ENCODE measurements around the gene HES2. TPM values are rescaled to one million over a fixed set of nuclear protein-coding genes. Genes with fewer than 3 reads are reported as not detected.
A peak's percentile ranks its signal among the peaks of the same experiment; 100 is the strongest.

Gene HES2, protein sequence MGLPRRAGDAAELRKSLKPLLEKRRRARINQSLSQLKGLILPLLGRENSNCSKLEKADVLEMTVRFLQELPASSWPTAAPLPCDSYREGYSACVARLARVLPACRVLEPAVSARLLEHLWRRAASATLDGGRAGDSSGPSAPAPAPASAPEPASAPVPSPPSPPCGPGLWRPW
- total RNA-seq = under 1 TPM; 0.21 to 0.30 TPM

DNA sequence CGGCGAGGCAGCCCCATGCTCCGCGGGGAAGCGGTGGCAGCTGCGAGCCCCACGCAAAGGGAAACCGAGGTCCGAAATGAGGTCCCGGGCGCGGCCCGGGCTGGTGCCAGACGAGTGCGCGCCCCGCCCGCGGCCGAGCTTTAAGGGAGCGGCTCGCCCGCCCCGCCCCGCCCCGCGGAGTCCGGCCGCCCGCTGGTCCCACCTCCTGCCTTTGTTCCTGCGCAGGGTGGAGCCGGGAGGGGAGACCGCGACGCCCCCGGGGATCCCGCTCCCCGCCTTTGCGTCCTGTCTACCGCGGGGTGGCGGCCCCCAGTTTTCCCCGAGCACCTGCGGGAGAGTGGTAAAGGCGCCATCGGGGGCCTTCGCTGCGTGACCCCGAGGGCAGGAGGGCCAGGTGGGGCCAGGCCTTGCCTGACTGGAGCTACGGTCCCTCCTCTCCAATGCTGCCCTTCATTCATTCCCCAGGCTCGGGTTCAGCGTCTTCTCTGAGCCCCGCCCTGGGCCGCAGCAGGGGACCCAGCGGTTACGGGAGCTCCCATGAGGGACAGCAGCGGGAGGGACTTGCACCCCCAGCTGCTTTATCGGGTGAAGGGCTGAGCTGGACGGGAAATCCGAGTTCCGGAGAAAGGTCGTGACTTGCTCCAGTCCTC lies at the start of gene HES2:
HES2 (minus strand) TSS at position 116 of the 650 bp plus-strand sequence; CDS start at position 17, 99 bp downstream.
- ChIA-PET POLR2A (no interaction called here), CTCF (interaction anchor here (0.9 to 4.2 kb wide), 5 partner anchors 15 to 175 kb away, joined by 3 to 17 read pairs (median 8); no protein-coding TSS in a partner anchor)
- Mint-ChIP-seq H3K4me3 (no peak within 1 kb of the TSS), H3K27me3 (peaks cover 72% of the 10 kb centered on the region), H3K9me3 (no peaks in the 10 kb centered on the region), H3K4me1 (peaks cover 17% of the 10 kb centered on the region), H3K36me3 (ENCODE audit: low read depth) (no peaks in the 10 kb centered on the region), H3K27ac (no peak within 1 kb of the TSS)
- DNase-seq = peak; percentile 20

DNA sequence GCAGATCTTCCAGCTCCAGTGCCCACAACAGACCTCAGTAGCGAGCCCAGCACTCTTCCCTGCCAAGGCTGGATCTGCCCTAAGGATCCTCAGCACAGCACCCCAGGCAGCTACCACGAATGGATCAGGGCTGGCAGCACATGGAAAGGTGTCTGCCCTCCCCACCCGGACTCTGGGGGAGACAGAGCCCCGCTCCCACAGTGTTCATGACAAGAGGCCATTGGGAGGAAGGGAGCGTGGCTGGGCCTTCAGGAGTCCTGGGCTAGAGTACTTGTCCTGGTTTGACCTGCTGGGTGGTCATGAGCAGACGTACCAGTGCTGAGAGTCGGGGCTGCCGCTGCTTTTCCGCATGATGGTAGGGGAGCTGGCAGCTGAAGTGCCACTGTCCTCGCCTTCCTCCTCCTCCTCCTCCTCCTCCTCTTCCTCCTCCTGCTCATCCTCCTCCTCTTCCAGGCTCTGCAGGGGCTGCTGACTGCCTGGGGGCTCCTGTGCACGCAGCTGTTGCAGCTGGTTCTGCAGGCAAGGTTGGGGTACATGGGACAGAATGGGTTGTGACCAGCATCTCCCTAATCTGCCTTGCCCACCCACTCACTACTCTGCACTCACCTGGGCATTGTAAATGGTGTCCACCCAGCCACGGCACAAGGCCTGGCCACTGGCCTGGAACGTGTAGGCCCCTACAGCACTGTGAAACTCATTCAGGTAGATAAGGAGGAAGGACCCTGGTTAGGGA lies 49.2 kb upstream of the HES2 start:
- Mint-ChIP-seq H3K36me3 (ENCODE audit: low read depth) (peaks cover 11% of the 10 kb centered on the region), H3K27me3 (no peaks in the 10 kb centered on the region), H3K27ac (peak overlapping the region; percentile 41), H3K9me3 (no peaks in the 10 kb centered on the region), H3K4me1 (peaks cover 21% of the 10 kb centered on the region), H3K4me3 (no peak overlapping the region)
- no peak for DNase-seq
- ChIA-PET POLR2A (no interaction called here), CTCF (interaction anchor here (0.6 to 1.9 kb wide), 8 partner anchors 8 to 66 kb away, joined by 3 to 7 read pairs (median 4); partner anchors contain the start of gene PLEKHG5)

DNA sequence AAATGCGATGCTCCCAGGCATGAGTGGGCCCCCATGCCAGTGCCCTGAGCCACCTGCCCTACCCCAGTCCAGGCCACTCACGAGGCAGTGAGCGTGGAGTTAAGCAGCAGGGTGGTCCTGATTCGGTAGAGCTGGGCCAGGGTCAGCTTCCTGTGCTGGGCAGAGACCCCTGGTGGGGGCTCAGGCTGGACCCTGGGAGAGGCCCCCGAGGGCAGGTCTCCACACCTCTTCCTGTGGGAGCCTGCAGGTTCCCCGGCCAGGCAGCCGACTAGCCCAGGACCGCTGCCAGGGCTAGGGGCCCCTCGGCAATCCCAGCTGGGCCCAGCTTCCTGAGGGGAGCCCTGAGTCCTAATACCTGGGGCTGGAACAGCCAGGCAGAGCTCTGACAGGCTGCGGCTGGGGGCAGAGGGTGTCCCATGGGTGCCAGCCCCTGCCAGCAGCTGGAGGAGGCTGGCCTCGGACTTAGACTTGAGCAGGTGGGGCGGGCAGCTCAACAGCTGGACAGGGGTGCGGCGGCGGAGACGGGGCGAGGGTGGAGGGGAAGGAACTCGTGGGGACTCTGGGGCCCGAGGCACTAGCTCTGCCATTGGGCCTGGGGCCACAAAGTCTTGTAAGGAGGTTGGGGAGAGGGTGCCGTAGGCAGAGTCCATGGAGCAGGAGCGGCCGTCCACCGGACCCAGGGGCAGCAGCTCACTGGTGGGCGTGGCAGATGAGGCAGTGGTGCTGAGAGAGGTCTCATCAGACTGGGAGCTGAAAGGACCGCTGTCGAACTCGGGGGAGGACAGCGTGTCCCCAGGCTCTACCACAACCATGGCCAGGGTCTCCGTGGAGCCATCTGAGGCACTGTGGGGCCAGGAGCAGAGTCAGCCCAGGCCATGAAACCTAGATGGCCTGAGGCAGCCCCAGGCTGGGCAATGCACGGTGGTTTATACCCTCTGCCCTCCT lies 48.3 kb upstream of the HES2 start:
- Mint-ChIP-seq H3K27ac (peak overlapping the region; percentile 57), H3K27me3 (no peaks in the 10 kb centered on the region)
- POLR2A ChIA-PET = no interaction called here

DNA sequence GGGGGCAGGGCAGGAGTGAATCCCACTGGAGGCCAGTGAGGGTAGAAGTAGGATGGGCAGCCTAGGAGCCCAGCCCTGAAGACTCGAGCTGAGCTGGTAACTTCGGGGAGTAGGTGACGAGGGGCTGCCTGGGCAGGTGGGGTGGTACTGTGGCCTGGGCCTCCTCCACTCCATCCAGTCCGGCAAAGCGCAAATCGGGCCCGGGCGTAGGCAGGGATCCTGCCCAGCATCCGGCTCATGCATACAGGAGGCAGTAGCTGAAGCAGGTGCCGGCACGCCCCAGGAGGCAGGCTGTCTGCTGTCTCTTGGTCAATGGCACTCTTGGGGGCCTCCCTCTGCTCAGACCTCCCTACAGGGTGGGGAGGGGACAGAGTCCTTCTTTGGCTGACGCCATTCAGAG lies 47.5 kb upstream of the HES2 start:
- Mint-ChIP-seq H3K27ac (peak overlapping the region; percentile 57), H3K9me3 (no peaks in the 10 kb centered on the region), H3K36me3 (ENCODE audit: low read depth) (peaks cover 23% of the 10 kb centered on the region), H3K27me3 (no peaks in the 10 kb centered on the region), H3K4me3 (no peak overlapping the region), H3K4me1 (peaks cover 36% of the 10 kb centered on the region)
- ChIA-PET POLR2A (no interaction called here), CTCF (interaction anchor here (1.2 to 1.6 kb wide), 3 partner anchors 9 to 20 kb away, joined by 3 to 6 read pairs (median 3); no protein-coding TSS in a partner anchor)
- no peak for DNase-seq

More for the DNA sequence above, 48.3 kb upstream of the HES2 start:
- peaks cover 15% of the 10 kb centered on the region for H3K36me3 Mint-ChIP-seq (ENCODE audit: low read depth)
- H3K4me1 Mint-ChIP-seq = peaks cover 28% of the 10 kb centered on the region
- no peak for DNase-seq
- CTCF ChIA-PET = interaction anchor here (0.7 to 1.6 kb wide), 5 partner anchors 8 to 23 kb away, joined by 3 to 6 read pairs (median 3); partner anchors contain the start of gene PLEKHG5
- no peaks in the 10 kb centered on the region for H3K9me3 Mint-ChIP-seq
- H3K4me3 Mint-ChIP-seq = no peak overlapping the region

DNA sequence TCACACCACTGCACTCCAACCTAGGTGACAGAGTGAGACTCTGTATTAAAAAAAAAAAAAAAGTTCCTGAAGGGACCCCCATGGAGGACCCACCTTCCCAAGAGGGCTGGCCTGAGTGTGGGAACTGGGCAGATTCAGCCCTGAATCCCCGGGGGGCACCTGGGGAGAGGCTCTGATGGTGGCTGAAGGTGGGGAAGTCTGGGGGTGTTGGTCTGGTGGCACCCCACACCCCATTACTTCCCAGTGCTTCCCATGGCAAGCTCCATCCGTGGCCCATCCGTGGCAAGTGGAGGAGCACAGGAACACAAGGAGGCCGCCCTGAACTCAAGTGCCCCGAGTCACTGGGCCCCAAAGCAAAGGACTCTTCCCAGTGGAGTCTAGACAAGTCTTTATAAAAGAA lies 47.0 kb upstream of the HES2 start:
- Mint-ChIP-seq H3K4me3 (peak overlapping the region; percentile 79), H3K27me3 (no peaks in the 10 kb centered on the region), H3K9me3 (no peaks in the 10 kb centered on the region), H3K36me3 (ENCODE audit: low read depth) (peaks cover 26% of the 10 kb centered on the region), H3K27ac (peak overlapping the region; percentile 57), H3K4me1 (peaks cover 40% of the 10 kb centered on the region)
- no peak for DNase-seq
- ChIA-PET POLR2A (interaction anchor here (0.7 kb wide), 1 partner anchor 147 kb away, joined by 3 read pairs; the partner anchor contains the start of gene PHF13), CTCF (interaction anchor here (1.0 to 1.9 kb wide), 4 partner anchors 14 to 180 kb away, joined by 3 to 5 read pairs (median 4); no protein-coding TSS in a partner anchor)

DNA sequence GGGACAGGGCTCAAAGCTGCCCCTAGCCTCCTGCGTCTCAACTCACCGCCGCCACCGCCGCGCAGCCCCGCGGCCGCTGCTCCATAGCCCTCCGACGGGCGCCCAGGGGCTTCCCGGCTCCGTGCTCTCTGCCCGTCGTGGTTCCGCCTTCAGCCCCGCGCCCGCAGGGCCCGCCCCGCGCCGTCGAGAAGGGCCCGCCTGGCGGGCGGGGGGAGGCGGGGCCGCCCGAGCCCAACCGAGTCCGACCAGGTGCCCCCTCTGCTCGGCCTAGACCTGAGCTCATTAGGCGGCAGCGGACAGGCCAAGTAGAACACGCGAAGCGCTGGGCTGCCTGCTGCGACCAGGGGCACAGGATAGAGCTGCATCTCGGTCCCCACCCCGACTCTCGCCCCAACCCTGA lies 46.3 kb upstream of the HES2 start, which contains the start of gene TNFRSF25:
TNFRSF25 (minus strand) TSS at position 151 of the 400 bp plus-strand sequence; CDS start at position 85, 66 bp downstream.
- DNase-seq = peak; percentile 39
- H3K4me3 Mint-ChIP-seq = peak within 1 kb of the TSS; percentile 79
- H3K4me1 Mint-ChIP-seq = peaks cover 46% of the 10 kb centered on the region
- CTCF ChIA-PET = interaction anchor here (1.0 to 1.9 kb wide), 4 partner anchors 15 to 181 kb away, joined by 3 to 5 read pairs (median 4); no protein-coding TSS in a partner anchor
- POLR2A ChIA-PET = no interaction called here
- H3K36me3 Mint-ChIP-seq (ENCODE audit: low read depth) = peaks cover 33% of the 10 kb centered on the region
- no peaks in the 10 kb centered on the region for H3K9me3 Mint-ChIP-seq
- H3K27ac Mint-ChIP-seq = peak within 1 kb of the TSS; percentile 90
- H3K27me3 Mint-ChIP-seq = no peaks in the 10 kb centered on the region

DNA sequence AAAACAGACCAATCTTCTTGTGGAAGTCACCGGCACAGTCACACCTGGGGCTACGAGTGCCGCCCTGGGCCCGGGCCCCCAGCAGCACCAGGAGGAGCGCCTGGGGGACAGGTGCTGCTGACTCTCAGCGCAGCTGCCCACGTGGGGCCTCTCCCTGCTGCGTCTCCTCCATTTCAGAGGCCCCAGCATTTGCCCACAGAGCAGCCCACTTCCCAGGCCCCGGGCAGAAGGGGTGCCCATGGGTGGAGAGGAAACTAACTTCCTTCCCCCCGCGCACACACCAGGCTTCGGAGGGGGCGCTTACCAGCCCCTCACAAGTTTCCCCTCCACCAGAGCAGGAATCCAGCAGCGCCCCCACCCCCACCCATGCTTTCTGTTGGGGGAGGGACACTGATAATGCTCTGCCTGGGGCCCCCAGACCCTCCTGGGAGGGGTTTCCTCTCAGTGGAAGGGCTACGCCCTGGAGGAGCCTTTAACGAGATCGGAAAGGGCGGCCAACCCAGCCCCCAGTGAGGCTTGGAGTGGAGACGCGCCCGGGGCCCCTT lies 45.8 kb upstream of the HES2 start:
- H3K27ac Mint-ChIP-seq = peak overlapping the region; percentile 90
- DNase-seq = peak; percentile 51
- ChIA-PET CTCF (interaction anchor here (1.0 to 1.9 kb wide), 3 partner anchors 15 to 181 kb away, joined by 3 to 5 read pairs (median 5); no protein-coding TSS in a partner anchor), POLR2A (no interaction called here)
- peak overlapping the region; percentile 79 for H3K4me3 Mint-ChIP-seq
- H3K4me1 Mint-ChIP-seq = peaks cover 50% of the 10 kb centered on the region
- H3K27me3 Mint-ChIP-seq = no peaks in the 10 kb centered on the region
- peaks cover 38% of the 10 kb centered on the region for H3K36me3 Mint-ChIP-seq (ENCODE audit: low read depth)
- no peaks in the 10 kb centered on the region for H3K9me3 Mint-ChIP-seq

DNA sequence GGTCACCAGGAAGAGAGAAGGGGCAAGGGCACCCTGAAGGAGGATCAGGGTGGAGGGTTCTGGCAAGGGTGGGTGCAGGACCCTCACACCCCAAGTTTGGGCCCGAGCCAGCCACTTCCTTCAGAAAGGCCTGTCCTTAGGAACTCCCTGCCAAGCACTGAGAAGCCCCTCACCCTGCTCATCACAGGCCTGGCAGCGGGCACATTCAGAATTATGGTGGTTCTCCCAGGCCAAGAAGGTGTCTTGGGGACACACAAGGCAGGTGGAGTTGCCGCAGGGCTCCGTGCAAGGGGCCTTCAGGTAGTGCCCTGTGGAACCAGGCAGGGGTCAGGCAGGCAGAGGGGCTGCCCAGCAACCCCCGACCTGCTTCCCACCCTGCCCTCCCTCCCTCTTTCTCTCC lies 45.2 kb upstream of the HES2 start:
- Mint-ChIP-seq H3K4me3 (peak overlapping the region; percentile 79), H3K27me3 (no peaks in the 10 kb centered on the region), H3K27ac (peak overlapping the region; percentile 90), H3K9me3 (no peaks in the 10 kb centered on the region), H3K36me3 (ENCODE audit: low read depth) (peaks cover 42% of the 10 kb centered on the region), H3K4me1 (peaks cover 57% of the 10 kb centered on the region)
- ChIA-PET CTCF (interaction anchor here (1.0 to 1.9 kb wide), 4 partner anchors 10 to 90 kb away, joined by 3 to 5 read pairs (median 4); partner anchors contain the start of genes NOL9 and TAS1R1), POLR2A (no interaction called here)
- no peak for DNase-seq

DNA sequence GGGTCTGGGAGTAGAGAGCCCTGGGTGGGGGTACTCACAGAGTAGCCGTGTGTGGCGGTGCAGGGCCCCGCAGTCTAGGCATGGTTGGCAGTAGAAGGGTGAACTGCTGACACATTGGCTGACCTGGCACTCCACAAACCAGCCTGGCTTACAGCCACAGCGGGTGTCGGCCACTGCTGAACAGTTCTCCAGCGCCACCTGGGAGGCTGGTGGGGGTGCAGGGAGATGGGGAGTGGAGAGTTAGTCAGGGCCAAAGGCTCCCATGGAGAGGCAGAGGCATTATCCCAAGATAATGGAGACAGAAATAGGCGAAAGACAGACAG lies 44.8 kb upstream of the HES2 start:
- peak overlapping the region; percentile 71 for H3K27ac Mint-ChIP-seq
- ChIA-PET CTCF (interaction anchor here (0.7 to 1.6 kb wide), 4 partner anchors 10 to 114 kb away, joined by 3 to 5 read pairs (median 4); partner anchors contain the start of genes NOL9 and TAS1R1), POLR2A (no interaction called here)
- H3K4me1 Mint-ChIP-seq = peaks cover 61% of the 10 kb centered on the region
- no peaks in the 10 kb centered on the region for H3K27me3 Mint-ChIP-seq
- no peaks in the 10 kb centered on the region for H3K9me3 Mint-ChIP-seq
- H3K36me3 Mint-ChIP-seq (ENCODE audit: low read depth) = peaks cover 42% of the 10 kb centered on the region
- peak; percentile 42 for DNase-seq
- peak overlapping the region; percentile 79 for H3K4me3 Mint-ChIP-seq

DNA sequence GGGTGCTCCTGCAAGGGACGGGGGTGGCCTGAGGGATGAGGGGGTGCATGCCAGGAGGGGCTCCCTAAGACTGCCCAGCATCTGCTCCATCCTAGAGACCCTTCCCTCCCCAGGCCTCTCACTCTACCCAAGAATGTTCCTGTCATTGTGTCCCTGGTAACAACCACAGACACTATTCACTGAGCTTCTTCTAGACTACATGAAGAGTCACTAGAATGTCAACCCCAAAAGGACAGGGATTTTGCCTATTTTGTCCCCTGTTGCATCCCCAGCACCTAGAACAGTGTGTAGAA lies 43.3 kb upstream of the HES2 start:
- POLR2A ChIA-PET = no interaction called here
- Mint-ChIP-seq H3K9me3 (no peaks in the 10 kb centered on the region), H3K36me3 (ENCODE audit: low read depth) (peaks cover 42% of the 10 kb centered on the region), H3K27ac (peak overlapping the region; percentile 76), H3K4me1 (peaks cover 64% of the 10 kb centered on the region), H3K4me3 (no peak overlapping the region), H3K27me3 (no peaks in the 10 kb centered on the region)
- DNase-seq = no peak
- CTCF ChIA-PET = interaction anchor here (0.6 to 1.7 kb wide), 6 partner anchors 9 to 1478 kb away, joined by 3 to 7 read pairs (median 4); no protein-coding TSS in a partner anchor

DNA sequence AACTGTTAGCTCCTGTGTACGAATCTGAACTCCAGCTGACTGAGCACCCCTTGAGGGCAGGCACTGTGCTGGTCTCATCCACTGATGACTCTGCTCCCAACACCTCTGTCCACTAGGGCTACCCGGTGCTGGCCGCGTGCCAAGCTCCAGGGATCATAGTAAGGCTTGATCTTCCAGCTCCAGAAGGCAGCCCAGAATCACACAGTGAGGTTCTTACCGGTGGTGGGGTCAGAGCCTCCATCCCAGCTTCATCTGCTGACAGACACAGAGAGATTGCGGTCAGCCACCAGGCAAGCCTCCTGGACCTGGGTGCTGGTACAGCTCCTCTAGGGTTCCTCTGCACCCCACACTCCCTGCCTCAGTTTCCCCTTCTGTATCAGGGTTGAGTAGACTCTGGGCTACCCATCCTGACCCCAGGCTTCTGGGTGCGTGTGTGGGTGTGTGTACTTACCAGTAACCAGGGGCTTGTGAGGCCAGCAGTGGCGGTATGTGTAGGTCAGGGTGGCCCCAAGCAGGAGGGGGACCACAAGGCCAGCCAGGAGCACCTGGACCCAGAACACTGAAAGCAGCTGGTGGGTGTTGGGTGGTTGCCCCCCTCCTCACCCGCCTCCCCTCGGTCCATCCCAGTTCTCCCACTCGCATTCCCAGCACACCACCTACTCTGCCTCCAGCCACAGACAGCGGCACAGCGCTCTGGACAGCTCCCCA lies 42.8 kb upstream of the HES2 start:
- H3K36me3 Mint-ChIP-seq (ENCODE audit: low read depth) = peaks cover 42% of the 10 kb centered on the region
- CTCF ChIA-PET = interaction anchor here (0.6 to 1.7 kb wide), 8 partner anchors 8 to 1479 kb away, joined by 3 to 7 read pairs (median 4); no protein-coding TSS in a partner anchor
- H3K27me3 Mint-ChIP-seq = peaks cover under 1% of the 10 kb centered on the region
- H3K9me3 Mint-ChIP-seq = no peaks in the 10 kb centered on the region
- peak overlapping the region; percentile 80 for H3K27ac Mint-ChIP-seq
- peak overlapping the region; percentile 20 for H3K4me3 Mint-ChIP-seq
- POLR2A ChIA-PET = no interaction called here
- peaks cover 64% of the 10 kb centered on the region for H3K4me1 Mint-ChIP-seq
- DNase-seq = no peak
